ENCODE data around the gene SHB. TPM values are rescaled to one million over a fixed set of nuclear protein-coding genes. Genes with fewer than 3 reads are reported as not detected.

The SHB gene
- total RNA-seq, 1 experiment from 2014 or later = 12.2 TPM

DNA sequence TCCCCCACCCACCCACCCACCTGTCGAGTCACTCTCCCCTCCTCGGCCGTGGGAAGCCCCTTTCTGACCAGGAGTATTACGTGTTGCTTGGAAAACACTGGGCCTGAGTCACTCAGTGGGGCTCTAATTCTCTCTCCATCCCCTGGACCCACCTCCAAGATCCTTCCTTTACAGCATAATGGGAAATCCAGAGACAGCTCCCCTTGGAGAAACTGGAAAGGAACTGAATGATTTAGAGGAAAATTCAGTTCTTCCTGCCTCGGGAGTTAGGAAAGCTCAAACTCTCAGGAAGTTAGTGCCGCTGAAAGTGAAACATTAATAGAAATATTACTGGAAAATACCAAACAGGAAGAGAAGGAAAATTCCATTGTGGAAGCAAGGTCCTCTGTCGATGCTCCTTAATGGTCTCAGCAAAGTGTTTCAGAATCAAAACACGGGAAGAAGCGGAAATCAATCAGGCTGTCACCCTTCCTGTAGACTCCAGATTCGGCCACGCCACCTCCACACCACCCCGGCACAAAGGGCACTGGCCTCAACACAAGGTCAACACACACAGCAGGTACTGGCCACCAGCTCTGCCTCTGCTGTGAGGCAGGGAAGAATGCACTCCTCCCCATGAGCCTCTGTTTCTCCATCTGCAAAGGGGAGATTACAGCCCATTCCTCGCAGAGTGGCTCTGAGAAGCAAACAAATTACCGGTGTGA lies 9.6 kb downstream of the SHB start:
- Mint-ChIP-seq H3K27ac (peak overlapping the region; percentile 7; the same call in 1 of the 2 replicates), H3K4me1 (peaks cover 67% of the 10 kb centered on the region), H3K27me3 (ENCODE audit: low read depth) (no peaks in the 10 kb centered on the region; the same call in 1 of the 2 replicates), H3K4me3 (no peak overlapping the region), H3K36me3 (no peaks in the 10 kb centered on the region), H3K9me3 (no peaks in the 10 kb centered on the region)
- TF ChIP-seq NFE2L1 (CRISPR knock-in tag; IDR thresholded peaks at IDR 0.05) = no peak
- no peak for TF ChIP-seq CBFB (CRISPR knock-in tag; IDR thresholded peaks at IDR 0.05; ENCODE audit: low read depth)
- TF ChIP-seq ZNF317 (CRISPR knock-in tag; IDR thresholded peaks at IDR 0.05; ENCODE audit: borderline replicate concordance, low read depth) = no peak
- TF ChIP-seq GABPB1 (CRISPR knock-in tag; IDR thresholded peaks at IDR 0.05) = peak; percentile 20; the same call in 1 of the 2 replicates
- ChIA-PET CTCF (interaction anchor here (0.9 to 2.1 kb wide), 3 partner anchors 29 to 146 kb away, joined by 3 to 7 read pairs (median 5); no protein-coding TSS in a partner anchor), POLR2A (interaction anchor here (1.6 kb wide), 1 partner anchor 42 kb away, joined by 3 read pairs; no protein-coding TSS in a partner anchor)
- ATAC-seq = no peak
- no peak for DNase-seq (ENCODE audit: low spot score)

DNA sequence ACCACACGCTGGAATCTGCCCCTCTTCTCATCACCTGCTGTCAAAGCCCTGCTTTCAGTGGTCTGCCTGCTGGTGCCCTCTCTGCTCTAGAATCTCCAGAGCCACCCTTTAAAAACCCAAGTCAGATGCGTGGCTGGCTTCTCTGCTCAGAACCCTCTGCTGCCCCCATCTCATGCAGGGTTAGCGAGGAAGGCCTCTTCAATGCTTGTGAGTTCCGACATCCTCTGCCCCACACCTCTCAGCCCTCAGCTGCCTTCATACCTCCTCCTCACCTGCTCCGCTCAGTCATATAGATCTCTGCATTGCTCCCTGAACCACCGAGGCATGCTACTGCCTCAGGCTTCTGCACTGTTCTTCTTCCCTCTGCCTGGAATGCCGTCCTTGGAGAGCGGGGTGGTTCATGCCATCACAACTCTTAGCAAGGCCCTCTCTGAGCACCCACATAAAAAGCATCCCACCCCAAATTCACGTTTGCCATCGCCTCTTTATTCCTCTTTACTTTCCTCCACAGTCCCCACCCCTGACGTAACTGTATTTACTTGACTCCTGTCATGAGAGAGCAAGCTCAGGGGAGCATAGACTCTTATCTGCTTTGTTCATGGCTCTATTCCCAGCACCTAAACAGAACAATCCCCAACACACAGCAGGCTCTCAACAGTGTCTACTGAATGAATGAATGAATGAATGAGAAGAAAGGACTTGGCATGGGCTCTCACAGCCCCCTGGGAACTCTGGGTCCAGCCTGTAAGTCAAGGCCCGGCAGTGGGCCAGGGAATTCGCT lies 10.4 kb downstream of the SHB start:
- no peaks in the 10 kb centered on the region for H3K9me3 Mint-ChIP-seq
- peaks cover 63% of the 10 kb centered on the region for H3K4me1 Mint-ChIP-seq
- no peaks in the 10 kb centered on the region for H3K36me3 Mint-ChIP-seq
- no peak for TF ChIP-seq PRRX2 (CRISPR knock-in tag; IDR thresholded peaks at IDR 0.05)
- ChIA-PET CTCF (interaction anchor here (0.9 to 2.3 kb wide), 3 partner anchors 30 to 145 kb away, joined by 3 to 7 read pairs (median 5); no protein-coding TSS in a partner anchor), POLR2A (no interaction called here)
- peak; percentile 56 for ATAC-seq
- peak overlapping the region; percentile 57 for H3K27ac Mint-ChIP-seq
- no peak overlapping the region for H3K4me3 Mint-ChIP-seq
- no peaks in the 10 kb centered on the region; the same call in 1 of the 2 replicates for H3K27me3 Mint-ChIP-seq (ENCODE audit: low read depth)
- no peak for DNase-seq (ENCODE audit: low spot score)

DNA sequence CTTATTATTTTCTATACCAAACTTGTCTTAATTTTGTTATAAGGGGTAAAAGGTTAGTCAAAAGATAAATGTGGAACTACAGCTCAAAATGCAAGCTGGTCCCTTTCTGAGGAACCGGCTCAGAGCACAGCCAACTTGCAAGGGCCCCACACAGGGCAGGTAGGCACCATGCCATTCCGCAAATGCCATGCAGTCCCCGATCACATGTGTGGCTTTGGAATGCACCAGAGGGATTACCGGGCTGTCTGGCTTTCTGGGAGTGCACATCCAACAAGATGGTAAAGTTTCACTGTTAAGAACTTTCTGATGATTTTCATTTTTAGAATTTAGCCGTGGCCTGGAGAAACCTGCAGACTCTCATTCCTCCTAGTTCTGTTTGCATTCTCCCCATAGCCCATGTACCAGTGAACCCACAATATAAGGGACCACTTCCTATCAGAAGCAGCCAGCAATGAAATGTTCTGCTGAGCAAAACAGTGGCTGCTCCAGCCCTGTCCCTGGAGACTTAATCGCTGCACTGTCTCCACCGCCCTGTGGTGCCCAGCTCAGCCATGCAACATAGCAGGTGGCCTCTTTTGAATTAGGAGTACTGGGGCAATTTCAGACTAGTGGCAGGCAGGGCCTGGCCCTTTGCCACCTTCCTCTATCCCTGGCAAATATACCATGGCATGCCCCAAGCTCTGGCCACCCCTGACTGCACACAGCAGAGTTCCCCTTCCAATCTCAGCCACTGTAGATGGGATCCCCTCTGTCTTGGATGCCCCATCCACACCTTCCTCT lies 11.4 kb downstream of the SHB start:
- Mint-ChIP-seq H3K4me3 (no peak overlapping the region), H3K4me1 (peaks cover 56% of the 10 kb centered on the region)
- TF ChIP-seq NR1H2 (CRISPR knock-in tag; IDR thresholded peaks at IDR 0.05) = no peak
- TF ChIP-seq, protein P1, sequence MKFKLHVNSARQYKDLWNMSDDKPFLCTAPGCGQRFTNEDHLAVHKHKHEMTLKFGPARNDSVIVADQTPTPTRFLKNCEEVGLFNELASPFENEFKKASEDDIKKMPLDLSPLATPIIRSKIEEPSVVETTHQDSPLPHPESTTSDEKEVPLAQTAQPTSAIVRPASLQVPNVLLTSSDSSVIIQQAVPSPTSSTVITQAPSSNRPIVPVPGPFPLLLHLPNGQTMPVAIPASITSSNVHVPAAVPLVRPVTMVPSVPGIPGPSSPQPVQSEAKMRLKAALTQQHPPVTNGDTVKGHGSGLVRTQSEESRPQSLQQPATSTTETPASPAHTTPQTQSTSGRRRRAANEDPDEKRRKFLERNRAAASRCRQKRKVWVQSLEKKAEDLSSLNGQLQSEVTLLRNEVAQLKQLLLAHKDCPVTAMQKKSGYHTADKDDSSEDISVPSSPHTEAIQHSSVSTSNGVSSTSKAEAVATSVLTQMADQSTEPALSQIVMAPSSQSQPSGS (CRISPR knock-in tag; IDR thresholded peaks at IDR 0.05; ENCODE audit: borderline replicate concordance, low read depth) = no peak
- no peak for TF ChIP-seq NFATC4 (CRISPR knock-in tag; IDR thresholded peaks at IDR 0.05)
- TF ChIP-seq FOXP1 (CRISPR knock-in tag; IDR thresholded peaks at IDR 0.05; ENCODE audit: borderline replicate concordance) = no peak
- TF ChIP-seq SMAD3 (CRISPR knock-in tag; IDR thresholded peaks at IDR 0.05; ENCODE audit: borderline replicate concordance) = no peak
- no peak for TF ChIP-seq FOXK1 (CRISPR knock-in tag; IDR thresholded peaks at IDR 0.05)
- TF ChIP-seq, protein P2, sequence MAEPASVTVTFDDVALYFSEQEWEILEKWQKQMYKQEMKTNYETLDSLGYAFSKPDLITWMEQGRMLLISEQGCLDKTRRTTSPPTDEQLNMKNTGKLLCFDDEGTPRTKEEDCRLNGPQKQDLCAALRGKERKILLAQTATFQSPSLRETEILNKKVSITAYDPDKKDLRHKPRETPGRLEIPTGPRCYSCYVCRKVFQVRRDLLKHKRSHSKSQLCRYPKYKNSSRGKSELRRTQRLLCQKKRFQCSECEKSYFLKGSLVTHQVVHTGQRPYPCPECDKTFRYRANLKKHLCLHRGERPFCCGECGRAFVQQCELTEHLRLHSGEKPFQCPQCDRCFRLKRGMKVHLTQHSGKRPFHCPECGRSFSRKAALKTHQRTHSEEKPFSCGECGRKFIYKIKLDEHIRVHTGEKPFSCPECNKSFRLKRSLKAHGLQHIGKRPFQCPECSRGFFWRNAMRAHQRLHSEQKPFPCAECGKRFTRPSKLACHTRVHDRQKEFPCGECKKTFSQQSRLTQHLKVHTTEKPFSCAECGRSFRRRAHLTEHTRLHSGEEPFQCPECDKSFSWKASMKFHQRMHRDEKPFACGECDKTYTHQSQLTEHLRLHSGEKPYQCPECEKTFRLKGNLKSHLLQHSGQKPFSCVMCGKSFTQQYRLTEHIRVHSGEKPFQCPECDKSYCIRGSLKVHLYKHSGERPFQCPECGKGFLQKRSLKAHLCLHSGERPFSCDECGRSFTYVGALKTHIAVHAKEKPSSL (CRISPR knock-in tag; conservative IDR thresholded peaks at IDR 0.05) = no peak
- TF ChIP-seq, protein P3, sequence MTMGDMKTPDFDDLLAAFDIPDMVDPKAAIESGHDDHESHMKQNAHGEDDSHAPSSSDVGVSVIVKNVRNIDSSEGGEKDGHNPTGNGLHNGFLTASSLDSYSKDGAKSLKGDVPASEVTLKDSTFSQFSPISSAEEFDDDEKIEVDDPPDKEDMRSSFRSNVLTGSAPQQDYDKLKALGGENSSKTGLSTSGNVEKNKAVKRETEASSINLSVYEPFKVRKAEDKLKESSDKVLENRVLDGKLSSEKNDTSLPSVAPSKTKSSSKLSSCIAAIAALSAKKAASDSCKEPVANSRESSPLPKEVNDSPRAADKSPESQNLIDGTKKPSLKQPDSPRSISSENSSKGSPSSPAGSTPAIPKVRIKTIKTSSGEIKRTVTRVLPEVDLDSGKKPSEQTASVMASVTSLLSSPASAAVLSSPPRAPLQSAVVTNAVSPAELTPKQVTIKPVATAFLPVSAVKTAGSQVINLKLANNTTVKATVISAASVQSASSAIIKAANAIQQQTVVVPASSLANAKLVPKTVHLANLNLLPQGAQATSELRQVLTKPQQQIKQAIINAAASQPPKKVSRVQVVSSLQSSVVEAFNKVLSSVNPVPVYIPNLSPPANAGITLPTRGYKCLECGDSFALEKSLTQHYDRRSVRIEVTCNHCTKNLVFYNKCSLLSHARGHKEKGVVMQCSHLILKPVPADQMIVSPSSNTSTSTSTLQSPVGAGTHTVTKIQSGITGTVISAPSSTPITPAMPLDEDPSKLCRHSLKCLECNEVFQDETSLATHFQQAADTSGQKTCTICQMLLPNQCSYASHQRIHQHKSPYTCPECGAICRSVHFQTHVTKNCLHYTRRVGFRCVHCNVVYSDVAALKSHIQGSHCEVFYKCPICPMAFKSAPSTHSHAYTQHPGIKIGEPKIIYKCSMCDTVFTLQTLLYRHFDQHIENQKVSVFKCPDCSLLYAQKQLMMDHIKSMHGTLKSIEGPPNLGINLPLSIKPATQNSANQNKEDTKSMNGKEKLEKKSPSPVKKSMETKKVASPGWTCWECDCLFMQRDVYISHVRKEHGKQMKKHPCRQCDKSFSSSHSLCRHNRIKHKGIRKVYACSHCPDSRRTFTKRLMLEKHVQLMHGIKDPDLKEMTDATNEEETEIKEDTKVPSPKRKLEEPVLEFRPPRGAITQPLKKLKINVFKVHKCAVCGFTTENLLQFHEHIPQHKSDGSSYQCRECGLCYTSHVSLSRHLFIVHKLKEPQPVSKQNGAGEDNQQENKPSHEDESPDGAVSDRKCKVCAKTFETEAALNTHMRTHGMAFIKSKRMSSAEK (CRISPR knock-in tag; IDR thresholded peaks at IDR 0.05; ENCODE audit: borderline replicate concordance) = no peak
- no peak for TF ChIP-seq ZNF416 (CRISPR knock-in tag; IDR thresholded peaks at IDR 0.05)
- no peak for TF ChIP-seq ETV6 (CRISPR knock-in tag; IDR thresholded peaks at IDR 0.05)
- TF ChIP-seq RORB (CRISPR knock-in tag; IDR thresholded peaks at IDR 0.05) = no peak
- TF ChIP-seq IRF2 (CRISPR knock-in tag; IDR thresholded peaks at IDR 0.05; ENCODE audit: borderline replicate concordance, low read depth) = no peak
- TF ChIP-seq, protein P4, sequence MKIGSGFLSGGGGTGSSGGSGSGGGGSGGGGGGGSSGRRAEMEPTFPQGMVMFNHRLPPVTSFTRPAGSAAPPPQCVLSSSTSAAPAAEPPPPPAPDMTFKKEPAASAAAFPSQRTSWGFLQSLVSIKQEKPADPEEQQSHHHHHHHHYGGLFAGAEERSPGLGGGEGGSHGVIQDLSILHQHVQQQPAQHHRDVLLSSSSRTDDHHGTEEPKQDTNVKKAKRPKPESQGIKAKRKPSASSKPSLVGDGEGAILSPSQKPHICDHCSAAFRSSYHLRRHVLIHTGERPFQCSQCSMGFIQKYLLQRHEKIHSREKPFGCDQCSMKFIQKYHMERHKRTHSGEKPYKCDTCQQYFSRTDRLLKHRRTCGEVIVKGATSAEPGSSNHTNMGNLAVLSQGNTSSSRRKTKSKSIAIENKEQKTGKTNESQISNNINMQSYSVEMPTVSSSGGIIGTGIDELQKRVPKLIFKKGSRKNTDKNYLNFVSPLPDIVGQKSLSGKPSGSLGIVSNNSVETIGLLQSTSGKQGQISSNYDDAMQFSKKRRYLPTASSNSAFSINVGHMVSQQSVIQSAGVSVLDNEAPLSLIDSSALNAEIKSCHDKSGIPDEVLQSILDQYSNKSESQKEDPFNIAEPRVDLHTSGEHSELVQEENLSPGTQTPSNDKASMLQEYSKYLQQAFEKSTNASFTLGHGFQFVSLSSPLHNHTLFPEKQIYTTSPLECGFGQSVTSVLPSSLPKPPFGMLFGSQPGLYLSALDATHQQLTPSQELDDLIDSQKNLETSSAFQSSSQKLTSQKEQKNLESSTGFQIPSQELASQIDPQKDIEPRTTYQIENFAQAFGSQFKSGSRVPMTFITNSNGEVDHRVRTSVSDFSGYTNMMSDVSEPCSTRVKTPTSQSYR (CRISPR knock-in tag; IDR thresholded peaks at IDR 0.05) = no peak

More for the DNA sequence above, 11.4 kb downstream of the SHB start:
- Mint-ChIP-seq H3K27ac (no peak overlapping the region), H3K36me3 (no peaks in the 10 kb centered on the region), H3K27me3 (ENCODE audit: low read depth) (no peaks in the 10 kb centered on the region; the same call in 1 of the 2 replicates), H3K9me3 (no peaks in the 10 kb centered on the region)
- DNase-seq (ENCODE audit: low spot score) (no peak), ATAC-seq (peak; percentile 68)
- CTCF ChIA-PET = interaction anchor here (0.6 to 2.3 kb wide), 4 partner anchors 9 to 95 kb away, joined by 3 to 5 read pairs (median 4); no protein-coding TSS in a partner anchor
- POLR2A ChIA-PET = no interaction called here

Data from WTC11 (cell line).